ENCODE results near the gene IFFO2. TPM values are rescaled to one million over a fixed set of nuclear protein-coding genes. Genes with fewer than 3 reads are reported as not detected.
A peak's percentile ranks its signal among the peaks of the same experiment; 100 is the strongest.

Gene IFFO2
- total RNA-seq, 1 donor from 2014 or later: 12.2 TPM

GRCh38 chr1:18936814-18937481 lies 19.5 kb downstream of the IFFO2 start:
- no peak for DNase-seq (ENCODE audit: low spot score)

- no peak for DNase-seq (ENCODE audit: low spot score)
These were observed 20.0 kb downstream of the IFFO2 start for GRCh38 chr1:18936471-18936813.

DNA sequence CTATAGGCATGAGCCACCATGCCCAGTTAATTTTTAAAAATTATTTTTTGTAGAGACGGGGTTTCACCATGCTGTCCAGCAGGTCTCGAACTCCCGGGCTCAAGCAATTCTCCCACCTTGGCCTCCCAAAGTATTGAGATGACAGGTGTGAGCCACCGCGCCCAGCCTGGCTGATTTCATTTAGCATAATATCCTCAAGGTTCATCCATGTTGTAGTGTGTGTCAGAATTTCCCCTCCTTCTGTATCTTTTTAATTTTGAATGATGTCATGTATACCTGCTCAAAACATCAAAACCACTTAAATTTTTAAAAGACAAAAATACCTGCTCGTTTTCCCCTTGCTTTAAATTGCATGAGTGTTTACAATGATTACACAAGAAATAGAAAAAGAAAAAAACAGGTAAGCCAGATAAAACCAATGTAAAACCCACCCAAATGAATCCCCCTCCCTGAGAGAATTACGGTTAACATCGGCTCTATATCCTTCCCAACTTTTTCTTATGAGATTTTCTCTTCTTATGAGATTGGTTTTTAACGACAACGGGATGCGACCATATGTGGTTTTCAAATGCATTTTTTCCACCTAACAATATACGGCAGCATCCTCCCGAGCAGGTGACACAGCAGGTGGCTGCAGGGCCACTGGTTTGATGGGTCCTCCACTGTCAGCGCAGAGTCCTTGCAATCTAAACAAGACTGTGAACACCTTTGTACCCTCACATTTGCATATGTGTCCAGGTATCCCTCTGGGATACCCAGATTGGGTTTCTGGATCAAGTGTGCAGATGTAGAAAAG lies 22.1 kb downstream of the IFFO2 start:
- DNase-seq (ENCODE audit: low spot score): no peak

DNA sequence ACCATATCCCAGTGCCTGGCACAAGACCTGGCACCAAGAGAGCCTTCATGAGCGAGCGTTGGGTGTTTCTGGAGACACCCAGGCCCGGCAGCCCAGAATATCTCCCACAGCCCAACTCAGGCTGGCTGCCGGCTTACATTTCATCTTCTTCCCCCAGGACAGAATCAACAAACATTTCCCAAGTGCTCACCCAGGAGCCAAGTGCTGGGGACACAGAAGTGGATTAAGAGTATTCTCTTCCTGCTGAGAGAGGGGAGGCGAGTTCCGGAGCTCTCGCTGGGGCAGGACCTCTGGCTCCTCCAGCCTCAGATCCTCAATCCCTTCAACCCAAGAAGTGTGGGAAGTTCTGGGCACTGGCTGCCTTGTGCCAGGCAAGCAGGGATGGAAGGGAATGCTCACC lies 23.6 kb downstream of the IFFO2 start:
- DNase-seq (ENCODE audit: low spot score): no peak

DNA sequence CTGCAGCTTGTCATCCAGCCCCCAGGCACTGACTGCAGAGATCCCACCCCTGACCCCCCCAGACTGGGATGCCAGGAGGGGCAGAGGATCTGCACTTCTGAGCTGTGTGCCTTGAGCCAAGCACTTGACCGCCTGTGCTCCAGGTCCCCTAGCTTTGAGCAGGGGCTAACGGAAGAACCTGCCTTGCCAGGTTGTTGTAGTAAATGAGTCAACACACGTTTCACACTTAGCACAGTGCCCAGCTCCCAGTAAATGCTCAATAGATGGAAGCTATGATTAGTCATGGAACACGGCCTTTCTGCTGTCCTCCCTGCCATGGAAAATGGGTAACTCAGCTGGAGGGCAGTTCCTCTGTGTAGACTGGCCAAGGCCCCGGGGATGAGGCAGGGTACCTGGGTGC lies 24.1 kb downstream of the IFFO2 start:
- DNase-seq (ENCODE audit: low spot score): no peak

GRCh38 chr1:18931730-18932129 lies 24.7 kb downstream of the IFFO2 start:
- no peak for DNase-seq (ENCODE audit: low spot score)

GRCh38 chr1:18929686-18930085 lies 26.8 kb downstream of the IFFO2 start:
- no peak for DNase-seq (ENCODE audit: low spot score)

DNA sequence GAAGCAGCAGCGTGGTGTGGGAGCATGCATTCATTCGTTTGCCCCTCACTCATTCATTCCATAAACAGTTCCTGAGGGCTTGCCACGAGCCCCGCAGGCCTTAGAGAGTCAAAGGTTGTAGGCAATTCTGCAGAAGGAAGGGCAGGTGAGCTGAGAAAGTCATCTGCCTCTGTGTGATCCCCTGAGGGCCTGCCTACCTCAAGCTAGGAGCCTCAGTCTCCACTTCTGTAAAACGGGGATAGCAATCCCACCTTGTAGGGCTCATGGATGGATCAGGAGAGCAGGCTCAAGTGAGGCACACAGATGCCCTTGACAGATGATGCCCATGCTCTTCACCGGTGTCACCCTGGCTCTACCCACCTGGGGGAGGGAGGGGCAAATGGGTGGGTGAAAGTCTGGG lies 27.5 kb downstream of the IFFO2 start:
- no peak for DNase-seq (ENCODE audit: low spot score)

GRCh38 chr1:18928406-18928805 lies 28.1 kb downstream of the IFFO2 start:
- DNase-seq (ENCODE audit: low spot score): no peak

GRCh38 chr1:18927654-18928272 lies 28.7 kb downstream of the IFFO2 start:
- DNase-seq (ENCODE audit: low spot score): no peak

DNA sequence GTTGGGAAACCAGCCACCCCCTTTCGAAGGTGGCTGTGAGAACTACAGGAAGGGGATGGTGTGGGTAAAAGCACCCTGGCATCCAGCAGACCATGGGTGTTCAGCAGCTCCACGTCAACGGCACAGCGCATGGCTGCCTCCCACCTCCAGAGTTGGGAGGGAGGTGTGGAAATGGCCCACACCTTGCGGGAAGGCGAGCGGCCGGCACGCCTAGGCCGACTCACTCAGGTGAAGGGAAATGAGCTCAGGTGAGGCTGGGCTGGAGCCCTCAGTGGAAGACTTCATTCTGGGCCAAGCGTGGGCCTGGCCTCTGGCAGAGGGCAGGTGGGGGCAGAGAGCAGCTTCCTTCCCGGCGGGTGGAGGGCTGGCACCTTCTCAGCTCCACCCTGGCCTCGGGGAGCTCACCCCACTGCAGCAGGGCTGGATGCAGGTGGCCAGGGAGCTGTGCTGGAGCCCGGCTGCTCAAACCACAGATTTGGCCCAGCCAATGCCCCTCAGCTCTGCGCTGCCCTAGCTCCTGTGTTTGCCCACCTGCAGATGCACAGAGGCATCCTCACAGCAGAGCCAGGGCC lies 29.3 kb downstream of the IFFO2 start:
- no peak for DNase-seq (ENCODE audit: low spot score)

DNA sequence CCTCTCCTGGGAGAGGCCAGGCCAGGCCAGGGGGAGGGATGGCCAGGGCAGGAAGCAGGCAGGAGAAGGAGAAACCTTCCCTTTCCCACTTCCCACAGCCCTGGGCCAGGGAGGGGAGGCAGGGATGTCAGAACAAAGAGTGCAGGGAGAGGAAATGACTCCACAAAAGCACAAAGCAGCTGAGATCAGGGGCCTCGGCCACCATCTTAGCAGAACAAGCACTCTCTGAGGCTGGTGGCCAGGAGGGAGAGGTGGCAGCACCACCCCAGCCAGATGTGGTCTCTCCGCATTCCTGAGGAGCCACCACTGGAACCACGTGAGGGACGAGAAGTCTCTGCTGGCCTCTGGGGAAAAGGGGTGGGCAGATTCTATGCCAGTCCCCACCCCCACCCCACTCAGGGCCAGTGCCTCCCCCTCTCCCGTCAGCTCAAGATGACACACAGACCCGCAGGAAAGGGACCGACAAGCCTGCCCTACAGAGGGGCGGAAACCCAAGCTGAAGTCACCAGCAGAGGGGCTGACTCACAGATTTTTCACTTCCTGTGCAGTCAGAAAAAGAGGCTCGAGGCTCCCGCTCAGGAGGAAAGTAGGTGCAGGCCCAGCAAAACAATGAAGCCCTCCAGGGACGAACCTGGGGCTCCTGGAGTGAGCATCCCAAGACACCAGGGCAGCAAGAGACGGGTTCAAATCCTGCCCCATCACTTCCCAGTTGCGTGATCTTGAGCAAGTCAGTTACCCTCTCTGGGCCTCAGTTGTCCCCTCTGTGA lies 30.0 kb downstream of the IFFO2 start:
- DNase-seq (ENCODE audit: low spot score): peak; percentile 63

GRCh38 chr1:18925279-18925678 lies 31.2 kb downstream of the IFFO2 start:
- DNase-seq (ENCODE audit: low spot score): no peak

DNA sequence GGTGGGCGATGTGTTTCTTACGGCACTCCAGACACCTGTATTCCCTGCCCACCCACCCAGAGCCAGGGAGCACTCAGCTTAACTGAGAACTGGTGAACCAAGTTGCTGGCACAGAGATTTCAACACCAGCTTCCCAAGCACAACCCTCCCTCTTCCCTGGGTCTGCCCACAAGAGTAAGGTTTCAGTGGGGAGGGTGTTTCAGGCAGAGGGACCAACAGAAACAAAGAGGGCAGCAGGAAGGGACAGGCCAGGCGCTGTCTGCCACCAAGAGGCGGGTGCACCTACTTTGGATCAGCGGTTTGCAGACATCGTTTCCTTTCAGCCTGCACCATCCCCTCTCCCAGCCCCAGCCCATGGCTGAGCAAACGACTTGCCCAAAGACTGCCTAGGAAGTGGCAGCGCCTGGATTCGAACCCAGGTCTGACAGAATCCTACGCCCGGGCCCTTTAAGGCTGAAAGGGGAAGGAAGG lies 32.2 kb downstream of the IFFO2 start:
- no peak for DNase-seq (ENCODE audit: low spot score)

GRCh38 chr1:18923756-18924211 lies 32.7 kb downstream of the IFFO2 start:
- no peak for DNase-seq (ENCODE audit: low spot score)

DNA sequence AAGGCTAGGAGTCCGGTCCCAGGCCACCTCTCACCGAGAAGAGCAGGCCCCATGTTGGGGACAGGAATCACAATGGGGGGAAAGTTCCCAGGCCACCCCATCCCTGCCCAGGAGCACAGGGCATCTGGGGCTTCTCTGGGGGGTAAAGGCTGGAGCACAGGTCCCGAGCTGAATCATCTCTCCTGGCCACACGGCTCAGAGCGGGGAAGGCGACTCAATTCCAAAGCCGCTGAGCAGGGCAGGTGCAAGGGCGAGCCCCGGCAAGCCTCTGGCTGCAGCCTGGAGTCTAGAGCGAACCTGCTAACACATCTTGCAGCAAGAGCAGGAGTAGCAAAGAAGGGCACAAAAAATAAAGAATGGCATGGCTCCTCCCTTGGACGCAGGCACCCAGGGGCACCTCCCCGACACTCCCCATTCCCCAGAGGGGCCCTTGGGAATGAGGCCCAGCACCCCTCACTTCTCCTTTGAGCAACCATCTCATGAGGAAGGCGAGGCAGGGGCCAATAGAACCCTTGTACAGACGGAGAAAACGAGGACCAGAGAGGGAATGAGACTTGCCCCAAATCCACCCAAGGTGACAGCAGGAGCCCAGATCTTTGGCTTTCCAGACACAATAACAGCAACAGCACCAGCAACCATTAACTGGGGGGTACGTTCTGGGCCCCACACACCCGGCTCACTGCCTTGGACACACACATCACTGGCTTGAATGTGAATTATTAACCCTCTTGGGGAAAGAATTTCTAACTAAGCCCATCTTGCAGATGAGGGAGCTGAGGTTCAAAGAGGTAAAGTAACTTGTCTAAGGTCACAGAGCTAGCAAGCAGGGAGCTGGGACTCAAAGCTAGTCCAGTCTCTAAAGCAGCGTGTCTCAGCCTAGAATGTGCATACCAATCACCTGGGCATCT lies 33.4 kb downstream of the IFFO2 start:
- DNase-seq (ENCODE audit: low spot score): no peak

- peak; percentile 83 for DNase-seq (ENCODE audit: low spot score)
These were observed 34.2 kb downstream of the IFFO2 start for GRCh38 chr1:18922319-18922726.

- no peak for DNase-seq (ENCODE audit: low spot score)
These were observed 34.8 kb downstream of the IFFO2 start for GRCh38 chr1:18921516-18922251.

- no peak for DNase-seq (ENCODE audit: low spot score)
These were observed 35.5 kb downstream of the IFFO2 start for GRCh38 chr1:18920931-18921330.

- DNase-seq (ENCODE audit: low spot score): no peak
These were observed 36.5 kb downstream of the IFFO2 start for GRCh38 chr1:18919956-18920355.

Measured in mucosa of gallbladder (tissue), 1 donor.